ENCODE results near the gene SORBS2. TPM values are rescaled to one million over a fixed set of nuclear protein-coding genes. Genes with fewer than 3 reads are reported as not detected.
A peak's percentile ranks its signal among the peaks of the same experiment; 100 is the strongest.

The SORBS2 gene
- total RNA-seq, 4 donors from 2014 or later, result 821 to 1,626 (median 1,353) TPM

- Histone ChIP-seq H3K36me3 (no peaks in the 10 kb centered on the region), H3K27ac (replicated peaks in 1 of 4) (no peak overlapping the region), H3K4me3 (no peak overlapping the region), H3K9me3 (no peaks in the 10 kb centered on the region), H3K4me1 (peaks cover 4 to 12% (median 8%) of the 10 kb centered on the region in 4 donors), H3K27me3 (no peaks in the 10 kb centered on the region)
- no peak for DNase-seq (ENCODE audit: extremely low spot score)
- intact Hi-C loops (cut with DNase I), result no loop called here
- WGBS, result 86% methylated on average over 3 of the region's 3 CpGs
- TF ChIP-seq POLR2A (IDR thresholded peaks at IDR 0.05; ENCODE audit: low read depth), result no peak
- TF ChIP-seq CTCF (IDR thresholded peaks at IDR 0.05), result no peak
- no peak for TF ChIP-seq POLR2AphosphoS5 (IDR thresholded peaks at IDR 0.05)
- no peak for TF ChIP-seq EP300 (IDR thresholded peaks at IDR 0.05)
Observed at GRCh38 chr4:185697488-185697887, 114.5 kb downstream of the SORBS2 start.

DNA sequence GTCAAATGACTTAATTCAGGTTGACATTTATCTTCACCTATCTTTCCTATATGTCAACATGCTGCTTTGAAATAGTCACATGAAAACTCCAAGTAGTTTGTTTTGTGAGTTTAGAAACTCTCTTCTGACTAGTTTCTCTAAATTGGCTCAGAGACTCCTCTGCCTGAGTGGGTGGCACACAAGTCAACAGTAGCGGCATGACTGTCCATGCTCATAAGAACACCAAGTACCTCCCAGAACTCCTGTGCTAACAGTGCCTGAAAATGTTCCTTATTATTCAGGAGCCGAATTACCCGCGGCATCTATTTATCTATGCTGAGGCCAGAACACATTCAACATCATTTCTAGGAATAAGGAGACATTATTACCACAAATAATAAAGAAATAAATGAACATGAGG, 116.3 kb downstream of the SORBS2 start:
- Histone ChIP-seq H3K27me3 (no peaks in the 10 kb centered on the region), H3K36me3 (no peaks in the 10 kb centered on the region), H3K4me1 (peaks cover 3 to 6% (median 4%) of the 10 kb centered on the region in 4 donors), H3K27ac (replicated peaks in 1 of 4) (no peak overlapping the region), H3K4me3 (no peak overlapping the region), H3K9me3 (no peaks in the 10 kb centered on the region)
- TF ChIP-seq EP300 (IDR thresholded peaks at IDR 0.05), result no peak
- TF ChIP-seq POLR2AphosphoS5 (IDR thresholded peaks at IDR 0.05), result no peak
- no peak for TF ChIP-seq CTCF (IDR thresholded peaks at IDR 0.05)
- TF ChIP-seq POLR2A (IDR thresholded peaks at IDR 0.05; ENCODE audit: low read depth), result no peak
- WGBS, result 93% methylated on average over 4 of the region's 4 CpGs
- intact Hi-C loops (cut with DNase I), result no loop called here
- DNase-seq (ENCODE audit: extremely low spot score), result no peak

DNA sequence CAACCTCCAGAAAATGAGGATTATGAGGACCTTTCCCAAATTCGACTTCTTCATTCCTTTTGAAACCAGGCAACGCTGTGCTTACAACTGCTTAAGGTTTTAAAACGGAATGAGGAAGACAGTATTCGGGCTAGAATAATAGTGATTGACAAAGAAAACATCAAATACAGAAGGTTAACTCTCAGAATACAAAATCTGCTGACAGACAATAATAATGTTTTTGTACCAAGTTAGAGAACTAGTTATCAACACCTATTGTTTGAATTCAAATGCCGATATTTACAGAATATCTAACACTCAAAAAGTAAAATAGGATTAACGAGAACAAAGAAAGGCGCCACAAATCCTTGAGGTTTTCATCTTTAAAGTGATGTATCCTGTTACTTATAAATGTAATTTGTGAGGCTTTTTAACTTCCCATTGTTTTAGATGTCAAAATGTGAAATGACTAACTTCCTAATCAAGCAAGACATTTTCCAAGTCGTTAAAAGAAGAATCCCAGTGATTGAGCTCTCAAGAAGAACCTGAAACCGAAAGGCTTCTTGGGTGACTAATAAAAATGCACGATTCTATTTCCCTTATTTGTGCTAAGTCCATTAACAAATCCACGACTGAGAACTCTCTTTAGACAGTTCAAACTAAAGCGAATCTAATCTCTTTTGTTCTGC, 118.3 kb downstream of the SORBS2 start:
- TF ChIP-seq CTCF (IDR thresholded peaks at IDR 0.05) (no peak), EP300 (IDR thresholded peaks at IDR 0.05) (no peak), POLR2AphosphoS5 (IDR thresholded peaks at IDR 0.05) (no peak), POLR2A (IDR thresholded peaks at IDR 0.05; ENCODE audit: low read depth) (no peak)
- WGBS, result 70% methylated on average over 12 of the region's 12 CpGs
- intact Hi-C loops (cut with DNase I), result no loop called here
- Histone ChIP-seq H3K9me3 (no peaks in the 10 kb centered on the region), H3K4me3 (no peak overlapping the region), H3K36me3 (no peaks in the 10 kb centered on the region), H3K27ac (replicated peaks in 1 of 4) (peak overlapping the region in 3 of 4 donors; percentile 0 to 19 (median 13)), H3K4me1 (peaks cover 0 to 4% (median 1%) of the 10 kb centered on the region in 4 donors), H3K27me3 (no peaks in the 10 kb centered on the region)
- DNase-seq (ENCODE audit: extremely low spot score), result no peak

- peaks cover 8 to 18% (median 18%) of the 10 kb centered on the region in 4 donors for H3K4me1 ChIP-seq
- H3K9me3 ChIP-seq, result no peaks in the 10 kb centered on the region
- H3K27ac ChIP-seq (replicated peaks in 1 of 4), result no peak overlapping the region
- WGBS, result 97% methylated on average over 9 of the region's 9 CpGs
- no peak overlapping the region for H3K4me3 ChIP-seq
- no peak for DNase-seq (ENCODE audit: extremely low spot score)
- TF ChIP-seq EP300 (IDR thresholded peaks at IDR 0.05) (no peak), CTCF (IDR thresholded peaks at IDR 0.05) (no peak), POLR2A (IDR thresholded peaks at IDR 0.05; ENCODE audit: low read depth) (no peak), POLR2AphosphoS5 (IDR thresholded peaks at IDR 0.05) (no peak)
- no peaks in the 10 kb centered on the region for H3K36me3 ChIP-seq
- intact Hi-C loops (cut with DNase I), result no loop called here
- H3K27me3 ChIP-seq, result no peaks in the 10 kb centered on the region
Observed at GRCh38 chr4:185689407-185689806, 122.6 kb downstream of the SORBS2 start.

GRCh38 chr4:185685804-185686203, 126.2 kb downstream of the SORBS2 start:
- Histone ChIP-seq H3K4me3 (no peak overlapping the region), H3K27ac (replicated peaks in 1 of 4) (peak overlapping the region; percentile 24 to 56 (median 34)), H3K27me3 (no peaks in the 10 kb centered on the region), H3K9me3 (no peaks in the 10 kb centered on the region), H3K4me1 (peaks cover 17 to 23% (median 19%) of the 10 kb centered on the region in 4 donors), H3K36me3 (no peaks in the 10 kb centered on the region)
- no peak for TF ChIP-seq EP300 (IDR thresholded peaks at IDR 0.05)
- no peak for TF ChIP-seq CTCF (IDR thresholded peaks at IDR 0.05)
- no peak for TF ChIP-seq POLR2AphosphoS5 (IDR thresholded peaks at IDR 0.05)
- TF ChIP-seq POLR2A (IDR thresholded peaks at IDR 0.05; ENCODE audit: low read depth), result no peak
- WGBS, result 81% methylated on average over 1 of the region's 1 CpG
- DNase-seq (ENCODE audit: extremely low spot score), result no peak
- intact Hi-C loops (cut with DNase I), result no loop called here
